IMR-90 (cell line): ENCODE data around the gene TMEM163. TPM values are rescaled to one million over a fixed set of nuclear protein-coding genes. Genes with fewer than 3 reads are reported as not detected.

ENCODE experiments used
- ATAC-seq: fragments of 200-7000 bp; cut with Tn5 transposase; 2 replicates; pipeline ENCODE4 v1.9.1; 2020; ENCODE audit warnings: low read depth, mild to moderate bottlenecking, moderate library complexity
- BruUV-seq: library from RNA; stranded (reverse); fragments of 400-500 nt; replicated peaks from 2 replicates; lab custom pipeline; 2021; lab: Mats Ljungman, UMichigan
- CTCF ChIA-PET: fragments of 300-600 bp; formaldehyde crosslinking; extraction: SDS; loops from one replicate; lab custom pipeline; 2021; ENCODE audit warnings: antibody characterized with exemption; lab: Yijun Ruan, JAX
- POLR2A ChIA-PET: fragments of 300-600 bp; sonication (Branson Sonifier 250); formaldehyde crosslinking; loops from one replicate; lab custom pipeline; 2022; ENCODE audit warnings: antibody characterized with exemption; ENCODE audit not compliant: unreplicated experiment; lab: Charles Lee
- DNase-seq: peaks from one replicate; pipeline ENCODE4 v3.0.0; 2013
- H2AFZ ChIP-seq: replicated peaks from 2 replicates; pipeline ENCODE3; 2013; ENCODE audit warnings: low read length, mild to moderate bottlenecking; ENCODE audit not compliant: poor library complexity
- H2AK5ac ChIP-seq: 2 replicates; pipeline ENCODE4 v1.6.1; 2013; ENCODE audit warnings: low read depth, low read length, inconsistent platforms
- H2AK9ac ChIP-seq: replicated peaks from 2 replicates; pipeline ENCODE3; 2013; ENCODE audit warnings: mild to moderate bottlenecking, low read depth, low read length, moderate library complexity; ENCODE audit not compliant: poor library complexity
- H2BK120ac ChIP-seq: 2 replicates; pipeline ENCODE4 v1.6.1; 2013; ENCODE audit warnings: low read depth, low read length, inconsistent platforms
- H2BK15ac ChIP-seq: 3 replicates; pipeline ENCODE4 v1.6.1; 2013; ENCODE audit warnings: low read depth, low read length, inconsistent platforms
- H2BK20ac ChIP-seq: 2 replicates; pipeline ENCODE4 v1.6.1; 2013; ENCODE audit warnings: low read depth, mild to moderate bottlenecking, inconsistent platforms, low read length, moderate library complexity
- H2BK5ac ChIP-seq: 2 replicates; pipeline ENCODE4 v1.6.1; 2013; ENCODE audit warnings: mild to moderate bottlenecking, low read depth, low read length, inconsistent platforms; ENCODE audit not compliant: poor library complexity, severe bottlenecking
- H3K14ac ChIP-seq: replicated peaks from 2 replicates; pipeline ENCODE4 v1.6.1; 2013; ENCODE audit warnings: low read depth, low read length, inconsistent platforms
- H3K18ac ChIP-seq: 2 replicates; pipeline ENCODE4 v1.6.1; 2013; ENCODE audit warnings: low read depth, low read length, control low read depth
- H3K23ac ChIP-seq: 2 replicates; pipeline ENCODE4 v1.6.1; 2013; ENCODE audit warnings: low read depth, low read length, inconsistent platforms
- H3K27ac ChIP-seq: 2 replicates; pipeline ENCODE4 v1.5.1; 2013; ENCODE audit warnings: mild to moderate bottlenecking, control low read depth, low read length; ENCODE audit not compliant: insufficient read depth
- H3K27me3 ChIP-seq: 2 replicates; pipeline ENCODE4 v1.6.1; 2013; ENCODE audit warnings: low read length; ENCODE audit not compliant: control insufficient read depth, insufficient read depth
- H3K36me3 ChIP-seq: 2 replicates; pipeline ENCODE4 v1.6.1; 2013; ENCODE audit warnings: low read length, mixed read lengths; ENCODE audit not compliant: control insufficient read depth, insufficient read depth
- H3K4ac ChIP-seq: 2 replicates; pipeline ENCODE4 v1.6.1; 2013; ENCODE audit warnings: low read depth, low read length, inconsistent platforms
- H3K4me1 ChIP-seq: 2 replicates; pipeline ENCODE4 v1.6.1; 2013; ENCODE audit warnings: low read length, mixed read lengths; ENCODE audit not compliant: control insufficient read depth, insufficient read depth
- H3K4me2 ChIP-seq: 2 replicates; pipeline ENCODE4 v1.6.1; 2013; ENCODE audit warnings: low read depth, mild to moderate bottlenecking, control low read depth, low read length, moderate library complexity
- H3K4me3 ChIP-seq: 2 replicates; pipeline ENCODE4 v1.5.1; 2013; ENCODE audit warnings: low read depth, mild to moderate bottlenecking, control low read depth, low read length, moderate library complexity; ENCODE audit not compliant: insufficient read depth
- H3K56ac ChIP-seq: 2 replicates; pipeline ENCODE4 v1.6.1; 2013; ENCODE audit warnings: low read length, inconsistent platforms; ENCODE audit not compliant: insufficient read depth; ENCODE audit errors: extremely low read depth
- H3K79me1 ChIP-seq, 2 experiments: 2 replicates each; pipeline ENCODE4 v1.6.1; 2013; ENCODE audit warnings: low read length in 2 of 2, inconsistent platforms in 1 of 2, low read depth in 1 of 2
- H3K9ac ChIP-seq: 2 replicates; pipeline ENCODE4 v1.6.1; 2013; ENCODE audit warnings: low read depth, low read length, control low read depth
- H3K9me1 ChIP-seq: 2 replicates; pipeline ENCODE4 v1.6.1; 2013; ENCODE audit warnings: low read length, inconsistent platforms; ENCODE audit not compliant: insufficient read depth
- H3K9me3 ChIP-seq: 2 replicates; pipeline ENCODE4 v1.6.1; 2013; ENCODE audit warnings: low read length; ENCODE audit not compliant: control insufficient read depth, insufficient read depth
- H4K20me1 ChIP-seq: 2 replicates; pipeline ENCODE4 v1.6.1; 2013; ENCODE audit warnings: low read length, inconsistent platforms; ENCODE audit not compliant: insufficient read depth
- H4K5ac ChIP-seq: 2 replicates; pipeline ENCODE4 v1.6.1; 2013; ENCODE audit warnings: mild to moderate bottlenecking, low read depth, low read length, control low read depth
- H4K8ac ChIP-seq, 2 experiments: 2 replicates each; pipeline ENCODE4 v1.6.1; 2013; ENCODE audit warnings: low read depth in 2 of 2, low read length in 2 of 2, control low read depth in 1 of 2, inconsistent platforms in 1 of 2
- H4K91ac ChIP-seq: 2 replicates; pipeline ENCODE4 v1.6.1; 2013; ENCODE audit warnings: low read depth, low read length, inconsistent platforms; ENCODE audit not compliant: insufficient read depth
- BHLHE40 ChIP-seq: fragments of 150-350 bp; IDR thresholded peaks from 2 replicates; pipeline ENCODE4 v1.6.1; 2016; ENCODE audit warnings: mild to moderate bottlenecking, low read depth, low read length
- CEBPB ChIP-seq: IDR thresholded peaks from 2 replicates; pipeline ENCODE4 v1.6.1; 2012; ENCODE audit warnings: low read depth, low read length, improper control_type of control experiment
- CHD1 ChIP-seq: IDR thresholded peaks from 2 replicates; pipeline ENCODE4 v1.6.1; 2012; ENCODE audit warnings: low read depth, low read length, improper control_type of control experiment
- FOS ChIP-seq: fragments of 150-350 bp; IDR thresholded peaks from 2 replicates; pipeline ENCODE4 v1.6.1; 2016; ENCODE audit warnings: low read depth, low read length
- MAFK ChIP-seq: IDR thresholded peaks from 2 replicates; pipeline ENCODE4 v1.6.1; 2012; ENCODE audit warnings: low read depth, low read length, improper control_type of control experiment
- MAZ ChIP-seq: IDR thresholded peaks from 2 replicates; pipeline ENCODE4 v1.6.1; 2012; ENCODE audit warnings: low read depth, mild to moderate bottlenecking, low read length, improper control_type of control experiment, moderate library complexity, borderline replicate concordance
- MXI1 ChIP-seq: IDR thresholded peaks from 2 replicates; pipeline ENCODE4 v1.6.1; 2012; ENCODE audit warnings: low read depth, mild to moderate bottlenecking, low read length, moderate library complexity, borderline replicate concordance
- NFE2L2 ChIP-seq: fragments of 150-350 bp; IDR thresholded peaks from 2 replicates; pipeline ENCODE4 v1.6.1; 2016; ENCODE audit warnings: low read depth, mild to moderate bottlenecking, low read length
- POLR2A ChIP-seq: IDR thresholded peaks from 2 replicates; pipeline ENCODE4 v1.6.1; 2012; ENCODE audit warnings: mild to moderate bottlenecking, low read depth, low read length
- RAD21 ChIP-seq: IDR thresholded peaks from 2 replicates; pipeline ENCODE4 v1.6.1; 2012; ENCODE audit warnings: low read length, improper control_type of control experiment
- RCOR1 ChIP-seq: IDR thresholded peaks from 2 replicates; pipeline ENCODE4 v1.6.1; 2012; ENCODE audit warnings: mild to moderate bottlenecking, low read length, improper control_type of control experiment; ENCODE audit not compliant: insufficient replicate concordance
- RFX5 ChIP-seq: IDR thresholded peaks from 2 replicates; pipeline ENCODE4 v1.8.0; 2012; ENCODE audit warnings: low read depth, mild to moderate bottlenecking, low read length, moderate library complexity
- SMC3 ChIP-seq: fragments of 150-350 bp; IDR thresholded peaks from 2 replicates; pipeline ENCODE4 v1.6.1; 2016; ENCODE audit warnings: low read depth, mild to moderate bottlenecking, antibody characterized with exemption, low read length, moderate library complexity
- WGBS, 2 experiments: methylation state at CpG; one replicate each; pipeline versions ENCODE4 v1.1.5 to v1.1.7; 2013; ENCODE audit warnings: missing lambda C conversion rate in 2 of 2; ENCODE audit not compliant: insufficient read length in 1 of 2; ENCODE audit errors: extremely low coverage in 2 of 2; 5-methylcytosine and 5-hydroxymethylcytosine counted together
- dilution Hi-C: fragments of 300-500 bp; cut with HindIII; formaldehyde crosslinking; loops from one replicate; pipeline ENCODE4 v1.14.3; 2018; ENCODE audit warnings: low sequenced_read_pairs; ENCODE audit not compliant: unreplicated experiment
- in situ Hi-C: fragments of 300-500 bp; cut with MboI; formaldehyde crosslinking; loops from 3 replicates; pipeline ENCODE4 v1.14.3; 2019; ENCODE audit warnings: low sequenced_read_pairs, inconsistent platforms, mixed read lengths
- intact Hi-C: fragments of 100-400 bp; cut with micrococcal nuclease; formaldehyde crosslinking; loops from 2 replicates; pipeline ENCODE4 v1.10.0; 2022
- polyA plus RNA-seq, 3 experiments: library from polyadenylated mRNA; depleted of rRNA; stranded (reverse); fragments of >200 nt; gene quantifications; 2 replicates each; pipeline ENCODE4 v1.2.3, GENCODE V29; 2012; ENCODE audit warnings: low replicate concordance in 1 of 3
- total RNA-seq: library from RNA; depleted of rRNA; stranded (reverse); fragments of >200 nt; gene quantifications from 2 replicates; pipeline ENCODE4 v1.2.3, GENCODE V29; 2012
- TF ChIP-seq, protein P1 (sequence below): fragments of 150-350 bp; IDR thresholded peaks from 2 replicates; pipeline ENCODE4 v1.6.1; 2017; ENCODE audit warnings: mild to moderate bottlenecking, antibody characterized with exemption, low read length, low read depth
- TF ChIP-seq, protein P2 (sequence below): fragments of 150-350 bp; IDR thresholded peaks from 2 replicates; pipeline ENCODE4 v1.6.1; 2016; ENCODE audit warnings: low read depth, mild to moderate bottlenecking, low read length, moderate library complexity, borderline replicate concordance
- TF ChIP-seq, protein P3 (sequence below): conservative IDR thresholded peaks from 2 replicates; pipeline ENCODE4 v1.5.1; 2012; ENCODE audit warnings: mild to moderate bottlenecking, low read depth, low read length, improper control_type of control experiment

TMEM163 gene
- total and polyA plus RNA-seq, 2 of the 4 experiments (the other 2 are of a cell fraction): not detected

DNA sequence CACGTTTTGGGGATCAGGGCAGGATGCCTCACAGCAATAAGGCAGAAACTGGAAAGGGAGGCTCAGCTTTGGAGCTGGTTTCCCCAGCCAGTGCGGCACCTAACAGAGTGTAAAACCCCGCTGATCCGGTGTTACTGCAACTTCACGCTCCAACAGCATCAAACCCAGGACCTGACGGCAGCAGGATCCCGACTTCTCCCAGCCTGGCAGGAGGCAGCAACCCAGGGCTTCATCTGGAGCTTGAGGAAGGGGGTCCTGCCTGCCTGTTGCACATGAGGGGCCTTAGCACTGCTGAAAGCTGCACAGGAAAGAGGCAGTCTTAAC is 255.1 kb downstream of the TMEM163 start:
- H4K8ac ChIP-seq: no peak overlapping the region
- no peak overlapping the region for H2AK9ac ChIP-seq
- H3K9ac ChIP-seq: no peak overlapping the region
- H2AK5ac ChIP-seq: no peak overlapping the region
- H2BK20ac ChIP-seq: no peak overlapping the region
- H3K56ac ChIP-seq: no peak overlapping the region
- TF ChIP-seq NFE2L2 (no peak), RFX5 (no peak), POLR2A (no peak), CEBPB (no peak), RAD21 (no peak), SMC3 (no peak), BHLHE40 (no peak), FOS (no peak), MAZ (no peak), MXI1 (no peak), CHD1 (no peak), MAFK (no peak), RCOR1 (no peak)
- TF ChIP-seq, protein P1, sequence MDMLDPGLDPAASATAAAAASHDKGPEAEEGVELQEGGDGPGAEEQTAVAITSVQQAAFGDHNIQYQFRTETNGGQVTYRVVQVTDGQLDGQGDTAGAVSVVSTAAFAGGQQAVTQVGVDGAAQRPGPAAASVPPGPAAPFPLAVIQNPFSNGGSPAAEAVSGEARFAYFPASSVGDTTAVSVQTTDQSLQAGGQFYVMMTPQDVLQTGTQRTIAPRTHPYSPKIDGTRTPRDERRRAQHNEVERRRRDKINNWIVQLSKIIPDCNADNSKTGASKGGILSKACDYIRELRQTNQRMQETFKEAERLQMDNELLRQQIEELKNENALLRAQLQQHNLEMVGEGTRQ: no peak
- TF ChIP-seq, protein P2, sequence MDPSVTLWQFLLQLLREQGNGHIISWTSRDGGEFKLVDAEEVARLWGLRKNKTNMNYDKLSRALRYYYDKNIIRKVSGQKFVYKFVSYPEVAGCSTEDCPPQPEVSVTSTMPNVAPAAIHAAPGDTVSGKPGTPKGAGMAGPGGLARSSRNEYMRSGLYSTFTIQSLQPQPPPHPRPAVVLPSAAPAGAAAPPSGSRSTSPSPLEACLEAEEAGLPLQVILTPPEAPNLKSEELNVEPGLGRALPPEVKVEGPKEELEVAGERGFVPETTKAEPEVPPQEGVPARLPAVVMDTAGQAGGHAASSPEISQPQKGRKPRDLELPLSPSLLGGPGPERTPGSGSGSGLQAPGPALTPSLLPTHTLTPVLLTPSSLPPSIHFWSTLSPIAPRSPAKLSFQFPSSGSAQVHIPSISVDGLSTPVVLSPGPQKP: no peak
- TF ChIP-seq, protein P3, sequence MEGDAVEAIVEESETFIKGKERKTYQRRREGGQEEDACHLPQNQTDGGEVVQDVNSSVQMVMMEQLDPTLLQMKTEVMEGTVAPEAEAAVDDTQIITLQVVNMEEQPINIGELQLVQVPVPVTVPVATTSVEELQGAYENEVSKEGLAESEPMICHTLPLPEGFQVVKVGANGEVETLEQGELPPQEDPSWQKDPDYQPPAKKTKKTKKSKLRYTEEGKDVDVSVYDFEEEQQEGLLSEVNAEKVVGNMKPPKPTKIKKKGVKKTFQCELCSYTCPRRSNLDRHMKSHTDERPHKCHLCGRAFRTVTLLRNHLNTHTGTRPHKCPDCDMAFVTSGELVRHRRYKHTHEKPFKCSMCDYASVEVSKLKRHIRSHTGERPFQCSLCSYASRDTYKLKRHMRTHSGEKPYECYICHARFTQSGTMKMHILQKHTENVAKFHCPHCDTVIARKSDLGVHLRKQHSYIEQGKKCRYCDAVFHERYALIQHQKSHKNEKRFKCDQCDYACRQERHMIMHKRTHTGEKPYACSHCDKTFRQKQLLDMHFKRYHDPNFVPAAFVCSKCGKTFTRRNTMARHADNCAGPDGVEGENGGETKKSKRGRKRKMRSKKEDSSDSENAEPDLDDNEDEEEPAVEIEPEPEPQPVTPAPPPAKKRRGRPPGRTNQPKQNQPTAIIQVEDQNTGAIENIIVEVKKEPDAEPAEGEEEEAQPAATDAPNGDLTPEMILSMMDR: no peak
- H2BK15ac ChIP-seq: no peak overlapping the region
- intact Hi-C loops (no loop called here), in situ Hi-C loops (loop anchor here (5.0 kb wide), 1 partner anchor 434 kb away; no protein-coding TSS in a partner anchor), dilution Hi-C loops (no loop called here)
- no peak overlapping the region for H3K4me3 ChIP-seq
- DNase-seq (no peak), ATAC-seq (no peak)
- 88% methylated on average over 4 of the region's 7 CpGs; no CpG with 5 or more reads in 1 of the 2 experiments for WGBS, 2 experiments
- H3K9me3 ChIP-seq: no peaks in the 10 kb centered on the region
- H4K91ac ChIP-seq: no peak overlapping the region
- H3K79me1 ChIP-seq: no peaks in the 10 kb centered on the region
- no TSS peak for BruUV-seq
- H3K4me2 ChIP-seq: no peak overlapping the region
- H3K23ac ChIP-seq: no peak overlapping the region
- H2BK120ac ChIP-seq: no peak overlapping the region
- H3K36me3 ChIP-seq: no peaks in the 10 kb centered on the region
- H3K27ac ChIP-seq: no peak overlapping the region
- H2BK5ac ChIP-seq: no peak overlapping the region
- H3K4ac ChIP-seq: no peak overlapping the region
- 0 out of 2 replicates have a peak, but pooled peaks cover 4% of the 10 kb centered on the region for H3K9me1 ChIP-seq
- no peaks in the 10 kb centered on the region for H4K20me1 ChIP-seq
- CTCF ChIA-PET: no interaction called here
- POLR2A ChIA-PET: no interaction called here
- H3K18ac ChIP-seq: no peak overlapping the region
- no peak overlapping the region for H4K5ac ChIP-seq
- no peak overlapping the region for H2AFZ ChIP-seq
- no peak overlapping the region for H3K14ac ChIP-seq
- H3K4me1 ChIP-seq: no peaks in the 10 kb centered on the region
- peaks cover 33% of the 10 kb centered on the region for H3K27me3 ChIP-seq
